ENCODE data around the gene ABLIM3. TPM values are rescaled to one million over a fixed set of nuclear protein-coding genes. Genes with fewer than 3 reads are reported as not detected.

ABLIM3 gene
- total and polyA plus RNA-seq, 7 donors = 18.7 to 54.5 (median 35.0) TPM

- no peak for TF ChIP-seq CTCF (IDR thresholded peaks at IDR 0.05)
- no peaks in the 10 kb centered on the region for H3K27me3 ChIP-seq (ENCODE audit: insufficient read depth in 3 of 3, low read length in 2 of 3)
- 65 to 83% (median 81%) methylated on average over 2 of the region's 2 CpGs for WGBS, 3 donors
- no peak overlapping the region for H3K27ac ChIP-seq
- H3K9me3 ChIP-seq = no peaks in the 10 kb centered on the region
- H3K4me1 ChIP-seq = peaks cover 5% of the 10 kb centered on the region
- peaks cover 0 to 29% of the 10 kb centered on the region in 2 donors for H3K36me3 ChIP-seq (ENCODE audit: insufficient read depth in 1 of 2, low read depth in 1 of 2)
- peak in 2 of 4 donors; percentile 33 to 37 for ATAC-seq
- DNase-seq = no peak
- no peak overlapping the region for H3K4me3 ChIP-seq
- intact Hi-C loops (cut with DNase I) = loop anchor here in 1 of 2 donors (10.0 kb wide), 1 partner anchor 242 kb away; no protein-coding TSS in a partner anchor
Observed at GRCh38 chr5:149227168-149227826, 86.0 kb downstream of the ABLIM3 start.

GRCh38 chr5:149228618-149229297 is 87.5 kb downstream of the ABLIM3 start:
- TF ChIP-seq CTCF (IDR thresholded peaks at IDR 0.05) = peak; percentile 86
- peak overlapping the region; percentile 33 for H3K27ac ChIP-seq

GRCh38 chr5:149229298-149229937 is 88.1 kb downstream of the ABLIM3 start:
- DNase-seq = no peak
- no peaks in the 10 kb centered on the region for H3K27me3 ChIP-seq (ENCODE audit: insufficient read depth in 3 of 3, low read length in 2 of 3)
- H3K9me3 ChIP-seq = no peaks in the 10 kb centered on the region
- peaks cover 0 to 50% of the 10 kb centered on the region in 2 donors for H3K36me3 ChIP-seq (ENCODE audit: insufficient read depth in 1 of 2, low read depth in 1 of 2)
- intact Hi-C loops (cut with DNase I) = loop anchor here (1.0 to 10.0 kb wide), 2 partner anchors 88 to 245 kb away; partner anchors contain the start of gene ABLIM3 (in 1 of the 2)
- no peak for TF ChIP-seq CTCF (IDR thresholded peaks at IDR 0.05)
- ATAC-seq = peak in 3 of 4 donors; percentile 15 to 28 (median 20)
- no peak overlapping the region for H3K4me3 ChIP-seq
- H3K4me1 ChIP-seq = peaks cover 5% of the 10 kb centered on the region
- 13 to 19% (median 14%) methylated on average over 6 of the region's 6 CpGs for WGBS, 3 donors
- H3K27ac ChIP-seq = no peak overlapping the region

More at GRCh38 chr5:149228618-149229297, 87.5 kb downstream of the ABLIM3 start:
- no peaks in the 10 kb centered on the region for H3K27me3 ChIP-seq (ENCODE audit: insufficient read depth in 3 of 3, low read length in 2 of 3)
- 26 to 28% (median 27%) methylated on average over 5 of the region's 5 CpGs for WGBS, 3 donors
- H3K9me3 ChIP-seq = no peaks in the 10 kb centered on the region
- no peak overlapping the region for H3K4me3 ChIP-seq
- peaks cover 0 to 43% of the 10 kb centered on the region in 2 donors for H3K36me3 ChIP-seq (ENCODE audit: insufficient read depth in 1 of 2, low read depth in 1 of 2)
- peaks cover 5% of the 10 kb centered on the region for H3K4me1 ChIP-seq
- ATAC-seq = peak; percentile 89 to 98 (median 95)
- intact Hi-C loops (cut with DNase I) = loop anchor here (1.0 to 10.0 kb wide), 3 partner anchors 86 to 244 kb away; partner anchors contain the start of gene ABLIM3 (in 1 of the 2)
- DNase-seq = no peak

GRCh38 chr5:149235841-149236240 is 94.5 kb downstream of the ABLIM3 start:
- Histone ChIP-seq H3K36me3 (ENCODE audit: insufficient read depth in 1 of 2, low read depth in 1 of 2) (peaks cover 0 to 89% of the 10 kb centered on the region in 2 donors), H3K27ac (no peak overlapping the region), H3K4me3 (no peak overlapping the region), H3K27me3 (ENCODE audit: insufficient read depth in 3 of 3, low read length in 2 of 3) (no peaks in the 10 kb centered on the region), H3K9me3 (no peaks in the 10 kb centered on the region), H3K4me1 (no peaks in the 10 kb centered on the region)
- intact Hi-C loops (cut with DNase I) = loop anchor here in 1 of 2 donors (10.0 kb wide), 1 partner anchor 501 kb away; no protein-coding TSS in a partner anchor
- TF ChIP-seq CTCF (IDR thresholded peaks at IDR 0.05) = no peak
- peak in 3 of 4 donors; percentile 29 to 45 (median 37) for ATAC-seq
- DNase-seq = no peak
